Fibroblast of skin of left biceps (primary cell): ENCODE data around the gene DNAH10.
A peak's percentile ranks its signal among the peaks of the same experiment; 100 is the strongest.

Source experiments
- DNase-seq, 2 experiments: peaks; one replicate each; pipeline ENCODE4 v3.0.0-alpha.2; 2013; ENCODE audit warnings: low read depth in 2 of 2

DNAH10 gene

GRCh38 chr12:123966596-123966995 lies 204.5 kb downstream of the DNAH10 start:
- peak in 1 of 2 experiments; percentile 18 for DNase-seq

- DNase-seq: no peak
These were observed 205.1 kb downstream of the DNAH10 start for GRCh38 chr12:123967121-123967586.

GRCh38 chr12:123971449-123971769 lies 209.3 kb downstream of the DNAH10 start:
- DNase-seq: no peak

GRCh38 chr12:123971770-123972456 lies 209.8 kb downstream of the DNAH10 start:
- DNase-seq: no peak

- DNase-seq: peak; percentile 79 to 80
These were observed 210.6 kb downstream of the DNAH10 start, which contains the start of the genes CCDC92 and ZNF664 for GRCh38 chr12:123972457-123973401. CCDC92 (minus strand) TSS chr12:123972831; CDS start chr12:123944305, 28,526 bp downstream. ZNF664 (plus strand) TSS chr12:123973215; CDS start chr12:124012145, 38,930 bp downstream.

GRCh38 chr12:123973552-123974341 lies 211.6 kb downstream of the DNAH10 start:
- DNase-seq: no peak

GRCh38 chr12:123976227-123976826 lies 214.2 kb downstream of the DNAH10 start:
- DNase-seq: no peak

GRCh38 chr12:123979566-123979965 lies 217.5 kb downstream of the DNAH10 start:
- DNase-seq: no peak

GRCh38 chr12:123982269-123982668 lies 220.2 kb downstream of the DNAH10 start:
- DNase-seq: no peak

GRCh38 chr12:123983822-123984485 lies 221.9 kb downstream of the DNAH10 start:
- peak in 1 of 2 experiments; percentile 35 for DNase-seq

- no peak for DNase-seq
These were observed 222.8 kb downstream of the DNAH10 start for GRCh38 chr12:123984903-123985302.
